BE2C (cell line): Measurements from ENCODE around the gene IGSF22.
A peak's percentile ranks its signal among the peaks of the same experiment; 100 is the strongest.

Experiments used
- DNase-seq: peaks from one replicate; pipeline ENCODE4 v3.0.0-alpha.2; 2020
- H3K27me3 ChIP-seq: fragments of 250-450 bp; sonication (Bioruptor Pico); 2 replicates; pipeline ENCODE4 v1.5.1; 2020; ENCODE audit warnings: mild to moderate bottlenecking
- H3K36me3 ChIP-seq: fragments of 250-450 bp; sonication (Bioruptor Pico); 2 replicates; pipeline ENCODE4 v1.5.1; 2020; ENCODE audit warnings: mild to moderate bottlenecking
- H3K4me1 ChIP-seq: fragments of 250-450 bp; sonication (Bioruptor Pico); 2 replicates; pipeline ENCODE4 v1.5.1; 2020
- H3K4me3 ChIP-seq: 2 replicates; pipeline ENCODE4 v1.5.1; 2011; ENCODE audit warnings: low read depth, low read length
- H3K9me3 ChIP-seq: fragments of 250-450 bp; sonication (Bioruptor Pico); 2 replicates; pipeline ENCODE4 v1.5.1; 2020
- CTCF ChIP-seq: IDR thresholded peaks from 2 replicates; pipeline ENCODE4 v1.5.1; 2012; ENCODE audit warnings: mild to moderate bottlenecking, low read depth, low read length

The IGSF22 gene

GRCh38 chr11:18750944-18751343 is 25.0 kb upstream of the IGSF22 start:
- no peak for TF ChIP-seq CTCF
- Histone ChIP-seq H3K9me3 (no peaks in the 10 kb centered on the region), H3K4me3 (no peak overlapping the region), H3K4me1 (no peaks in the 10 kb centered on the region), H3K36me3 (no peaks in the 10 kb centered on the region), H3K27me3 (no peaks in the 10 kb centered on the region)
- no peak for DNase-seq

GRCh38 chr11:18749681-18750319 is 23.8 kb upstream of the IGSF22 start:
- DNase-seq: peak; percentile 32
- TF ChIP-seq CTCF: no peak
- no peaks in the 10 kb centered on the region for H3K27me3 ChIP-seq

GRCh38 chr11:18748766-18749365 is 22.9 kb upstream of the IGSF22 start:
- Histone ChIP-seq H3K27me3 (no peaks in the 10 kb centered on the region), H3K9me3 (no peaks in the 10 kb centered on the region), H3K36me3 (no peaks in the 10 kb centered on the region), H3K4me3 (no peak overlapping the region), H3K4me1 (no peaks in the 10 kb centered on the region)
- no peak for DNase-seq
- no peak for TF ChIP-seq CTCF

More at GRCh38 chr11:18749681-18750319, 23.8 kb upstream of the IGSF22 start:
- no peaks in the 10 kb centered on the region for H3K9me3 ChIP-seq
- no peaks in the 10 kb centered on the region for H3K36me3 ChIP-seq
- H3K4me3 ChIP-seq: no peak overlapping the region
- H3K4me1 ChIP-seq: no peaks in the 10 kb centered on the region

GRCh38 chr11:18745251-18745650 is 19.3 kb upstream of the IGSF22 start:
- Histone ChIP-seq H3K4me3 (no peak overlapping the region), H3K9me3 (no peaks in the 10 kb centered on the region), H3K4me1 (no peaks in the 10 kb centered on the region), H3K36me3 (no peaks in the 10 kb centered on the region), H3K27me3 (no peaks in the 10 kb centered on the region)
- DNase-seq: no peak
- no peak for TF ChIP-seq CTCF

GRCh38 chr11:18743900-18744514 is 18.0 kb upstream of the IGSF22 start:
- no peak for DNase-seq
- no peak for TF ChIP-seq CTCF
- no peaks in the 10 kb centered on the region for H3K9me3 ChIP-seq
- no peaks in the 10 kb centered on the region for H3K36me3 ChIP-seq
- H3K4me1 ChIP-seq: no peaks in the 10 kb centered on the region
- no peak overlapping the region for H3K4me3 ChIP-seq
- no peaks in the 10 kb centered on the region for H3K27me3 ChIP-seq

GRCh38 chr11:18743365-18743764 is 17.4 kb upstream of the IGSF22 start:
- Histone ChIP-seq H3K4me1 (no peaks in the 10 kb centered on the region), H3K36me3 (no peaks in the 10 kb centered on the region), H3K27me3 (no peaks in the 10 kb centered on the region), H3K9me3 (no peaks in the 10 kb centered on the region), H3K4me3 (no peak overlapping the region)
- DNase-seq: no peak
- TF ChIP-seq CTCF: no peak
